Endodermal cell (in vitro differentiated cells): ENCODE data around the gene CERS3. TPM values are rescaled to one million over a fixed set of nuclear protein-coding genes. Genes with fewer than 3 reads are reported as not detected.

ENCODE experiments used
- DNase-seq: peaks from one replicate; pipeline ENCODE4 v3.0.0-alpha.2; 2017
- H3K27ac ChIP-seq: 2 replicates; pipeline ENCODE4 v1.5.1; 2013; ENCODE audit warnings: mild to moderate bottlenecking, low read depth, low read length, moderate library complexity
- H3K27me3 ChIP-seq: 2 replicates; pipeline ENCODE4 v1.6.1; 2013; ENCODE audit warnings: mild to moderate bottlenecking, low read length, moderate library complexity; ENCODE audit not compliant: insufficient read depth, control insufficient read depth, poor library complexity, severe bottlenecking
- H3K36me3 ChIP-seq: 2 replicates; pipeline ENCODE4 v1.7.0; 2013; ENCODE audit warnings: mild to moderate bottlenecking, low read length, moderate library complexity; ENCODE audit not compliant: control insufficient read depth, insufficient read depth
- H3K4me1 ChIP-seq: one replicate; pipeline ENCODE4 v1.7.0; 2013; ENCODE audit warnings: low read length; ENCODE audit not compliant: control insufficient read depth, insufficient read depth
- H3K4me3 ChIP-seq: 2 replicates; pipeline ENCODE4 v1.5.1; 2013; ENCODE audit warnings: mild to moderate bottlenecking, low read length, moderate library complexity
- H3K9ac ChIP-seq: 2 replicates; pipeline ENCODE4 v1.6.1; 2013; ENCODE audit warnings: mild to moderate bottlenecking, low read length, moderate library complexity; ENCODE audit not compliant: poor library complexity, severe bottlenecking; ENCODE audit errors: extremely low read depth
- H3K9me3 ChIP-seq: 2 replicates; pipeline ENCODE4 v1.6.1; 2013; ENCODE audit warnings: mild to moderate bottlenecking, low read length, moderate library complexity; ENCODE audit not compliant: control insufficient read depth
- H3K27ac Mint-ChIP-seq: 2 replicates; pipeline ENCODE4 v1.8.0; 2020; ENCODE audit warnings: mixed read lengths
- H3K27me3 Mint-ChIP-seq: 2 replicates; pipeline ENCODE4 v1.8.0; 2021; ENCODE audit warnings: mild to moderate bottlenecking, mixed read lengths; ENCODE audit not compliant: insufficient read depth
- H3K36me3 Mint-ChIP-seq: 2 replicates; pipeline ENCODE4 v1.8.0; 2020; ENCODE audit warnings: low read depth, mixed read lengths
- H3K4me1 Mint-ChIP-seq: 2 replicates; pipeline ENCODE4 v1.8.0; 2020; ENCODE audit warnings: mixed read lengths
- H3K4me3 Mint-ChIP-seq: 2 replicates; pipeline ENCODE4 v1.8.0; 2020; ENCODE audit warnings: mild to moderate bottlenecking, moderate library complexity, mixed read lengths
- H3K9me3 Mint-ChIP-seq: 2 replicates; pipeline ENCODE4 v1.8.0; 2020; ENCODE audit warnings: mild to moderate bottlenecking, mixed read lengths
- CTCF ChIP-seq: fragments of 200-600 bp; sonication (generic); conservative IDR thresholded peaks from 2 replicates; pipeline ENCODE4 v1.5.0; 2021; ENCODE audit warnings: antibody characterized with exemption, mild to moderate bottlenecking
- WGBS, 2 experiments: methylation state at CpG; one replicate each; pipeline versions ENCODE4 v1.1.5 to v1.1.7; 2013; ENCODE audit warnings: missing lambda C conversion rate in 2 of 2, mixed read lengths in 1 of 2; ENCODE audit not compliant: insufficient coverage in 1 of 2, insufficient read length in 1 of 2; 5-methylcytosine and 5-hydroxymethylcytosine counted together
- total RNA-seq, 2 donors: library from RNA; stranded (reverse); fragmentation: NEBNext Ultra II Directional in 1 of 2; extraction: Animal tissue kit (Norgen Biotek cat#: 25700) in 1 of 2; gene quantifications; 2 replicates in 1 of 2; 3 replicates in 1 of 2; pipeline ENCODE4 v1.2.1, GENCODE V29; 2021

The CERS3 gene
- total RNA-seq, 2 donors from 2014 or later, result 0.48 TPM; not detected in 1

GRCh38 chr15:100536733-100537132, 8.0 kb upstream of the CERS3 start:
- H3K27ac ChIP-seq, result no peak overlapping the region
- no peak for DNase-seq
- no peaks in the 10 kb centered on the region for H3K4me1 ChIP-seq
- H3K4me3 ChIP-seq, result no peak overlapping the region
- no peaks in the 10 kb centered on the region for H3K27me3 ChIP-seq
- H3K4me1 Mint-ChIP-seq, result no peaks in the 10 kb centered on the region
- no peak overlapping the region for H3K9ac ChIP-seq
- no peaks in the 10 kb centered on the region for H3K9me3 ChIP-seq
- H3K4me3 Mint-ChIP-seq, result no peak overlapping the region
- H3K36me3 ChIP-seq, result no peaks in the 10 kb centered on the region
- no peaks in the 10 kb centered on the region for H3K27me3 Mint-ChIP-seq
- H3K36me3 Mint-ChIP-seq, result no peaks in the 10 kb centered on the region
- H3K9me3 Mint-ChIP-seq, result peaks cover 29% of the 10 kb centered on the region
- no peak overlapping the region for H3K27ac Mint-ChIP-seq
- no peak for TF ChIP-seq CTCF

GRCh38 chr15:100533886-100534285, 5.1 kb upstream of the CERS3 start:
- no peaks in the 10 kb centered on the region for H3K4me1 ChIP-seq
- H3K4me1 Mint-ChIP-seq, result peaks cover 2% of the 10 kb centered on the region
- no peak for TF ChIP-seq CTCF
- peaks cover 18% of the 10 kb centered on the region for H3K9me3 Mint-ChIP-seq
- H3K4me3 ChIP-seq, result no peak overlapping the region
- H3K27ac Mint-ChIP-seq, result no peak overlapping the region
- DNase-seq, result no peak
- no peaks in the 10 kb centered on the region for H3K27me3 Mint-ChIP-seq
- no peaks in the 10 kb centered on the region for H3K36me3 Mint-ChIP-seq
- no peak overlapping the region for H3K9ac ChIP-seq
- no peaks in the 10 kb centered on the region for H3K27me3 ChIP-seq
- no peak overlapping the region for H3K4me3 Mint-ChIP-seq
- no peaks in the 10 kb centered on the region for H3K9me3 ChIP-seq
- H3K27ac ChIP-seq, result no peak overlapping the region
- no peaks in the 10 kb centered on the region for H3K36me3 ChIP-seq
- 83 to 100% methylated on average over 1 of the region's 1 CpG for WGBS, 2 experiments

- no peak overlapping the region for H3K9ac ChIP-seq
- H3K9me3 ChIP-seq, result no peaks in the 10 kb centered on the region
- WGBS, 2 experiments, result 88 to 96% methylated on average over 8 to 11 of the region's 11 CpGs
- no peaks in the 10 kb centered on the region for H3K9me3 Mint-ChIP-seq
- H3K27ac ChIP-seq, result no peak overlapping the region
- H3K27me3 Mint-ChIP-seq, result peaks cover 2% of the 10 kb centered on the region
- no peak overlapping the region for H3K27ac Mint-ChIP-seq
- H3K4me1 ChIP-seq, result no peaks in the 10 kb centered on the region
- no peaks in the 10 kb centered on the region for H3K36me3 ChIP-seq
- H3K4me3 Mint-ChIP-seq, result no peak overlapping the region
- H3K36me3 Mint-ChIP-seq, result no peaks in the 10 kb centered on the region
- peaks cover 2% of the 10 kb centered on the region for H3K4me1 Mint-ChIP-seq
- H3K27me3 ChIP-seq, result no peaks in the 10 kb centered on the region
- no peak for DNase-seq
- no peak for TF ChIP-seq CTCF
- no peak overlapping the region for H3K4me3 ChIP-seq
Measured at GRCh38 chr15:100531823-100532327, 3.1 kb upstream of the CERS3 start.
